Mammary epithelial cell (primary cell): Measurements from ENCODE around the gene ZNF746.

ENCODE experiments used
- CTCF ChIP-seq, 2 donors: IDR thresholded peaks in 1 of 2; conservative IDR thresholded peaks in 1 of 2; 2 replicates each; pipeline ENCODE4 v1.5.1; 2011 to 2012; ENCODE audit warnings: inconsistent platforms in 2 of 2, low read length in 2 of 2, mild to moderate bottlenecking in 2 of 2, control low read depth in 1 of 2, low read depth in 1 of 2; ENCODE audit not compliant: insufficient read depth in 1 of 2; ENCODE audit errors: extremely low read depth in 1 of 2
- EZH2 ChIP-seq: IDR thresholded peaks from 2 replicates; pipeline ENCODE4 v1.6.1; 2012; ENCODE audit warnings: low read length, inconsistent platforms, borderline replicate concordance

- no peak for TF ChIP-seq CTCF (conservative IDR thresholded peaks at IDR 0.05 in 1 of 2, IDR thresholded peaks at IDR 0.05 in 1 of 2; ENCODE audit: extremely low read depth in 1 of 2, insufficient read depth in 1 of 2, low read depth in 1 of 2, low read length in 2 of 2)
- no peak for TF ChIP-seq EZH2
Measured at GRCh38 chr7:149509774-149510173, 12.2 kb upstream of the ZNF746 start.
